A673 (cell line): ENCODE results near the gene HYAL2.

Source experiments
- CTCF ChIP-seq: fragments of 300-800, 200-600 bp; sonication (generic); conservative IDR thresholded peaks from 2 replicates; pipeline ENCODE4 v1.5.1; 2017; ENCODE audit warnings: low read depth, mild to moderate bottlenecking, antibody characterized with exemption, low read length, moderate library complexity, mixed read lengths
- EZH2 ChIP-seq: fragments of 200-600 bp; sonication (generic); IDR thresholded peaks from 2 replicates; pipeline ENCODE4 v1.6.1; 2017; ENCODE audit warnings: borderline replicate concordance, low read depth, mild to moderate bottlenecking, mixed read lengths, antibody characterized with exemption, low read length; ENCODE audit not compliant: poor library complexity, severe bottlenecking

GRCh38 chr3:50304601-50305000, 17.9 kb downstream of the HYAL2 start:
- TF ChIP-seq EZH2 (no peak), CTCF (no peak)
